HepG2 (cell line): Measurements from ENCODE around the gene ICAM2. TPM values are rescaled to one million over a fixed set of nuclear protein-coding genes. Genes with fewer than 3 reads are reported as not detected.

Source experiments
- ATAC-seq: fragments of 200-7000 bp; cut with Tn5 transposase; 3 replicates; pipeline ENCODE4 v1.9.1; 2020; ENCODE audit warnings: mild to moderate bottlenecking, moderate library complexity
- BruUV-seq: library from RNA; stranded (reverse); fragments of 400-500 nt; replicated peaks from 2 replicates; lab custom pipeline; 2021; lab: Mats Ljungman, UMichigan
- CTCF ChIA-PET: fragments of 300-600 bp; formaldehyde crosslinking; extraction: SDS; loops from one replicate; lab custom pipeline; 2021; ENCODE audit warnings: low total read pairs, inconsistent platforms, low intra/inter-chr PET ratio; lab: Yijun Ruan, JAX
- POLR2A ChIA-PET: fragments of 350-600 bp; sonication (Branson Sonifier 250); formaldehyde crosslinking; loops from one replicate; lab custom pipeline; 2020; ENCODE audit warnings: antibody characterized with exemption, inconsistent platforms; lab: Yijun Ruan, JAX
- DNase-seq: peaks from one replicate; pipeline ENCODE4 v3.0.0-alpha.2; 2015; ENCODE audit warnings: low spot score
- FAIRE-seq: peaks from 3 replicates; lab custom pipeline; 2011; peaks lifted over from hg19 to GRCh38; lab: Jason Lieb, UNC
- H2AFZ ChIP-seq: one replicate; pipeline ENCODE4 v1.6.1; 2011; ENCODE audit warnings: low read length, inconsistent platforms
- H3K27ac ChIP-seq: fragments of 300-600 bp; 3 replicates; pipeline ENCODE4 v1.8.0; 2011; ENCODE audit warnings: mixed run types, mild to moderate bottlenecking, mixed read lengths, low read length, inconsistent platforms; ENCODE audit not compliant: insufficient read depth; ENCODE audit errors: extremely low read length
- H3K27me3 ChIP-seq, 2 experiments: fragments of 200-600 bp in 1 of 2; 2 replicates in 1 of 2; 3 replicates in 1 of 2; pipeline versions ENCODE4 v1.6.0 to v1.8.0; 2011; ENCODE audit warnings: low read length in 2 of 2, mild to moderate bottlenecking in 2 of 2, moderate library complexity in 2 of 2, inconsistent platforms in 1 of 2; ENCODE audit not compliant: insufficient read depth in 2 of 2, control insufficient read depth in 1 of 2
- H3K36me3 ChIP-seq, 2 experiments: fragments of 200-600 bp in 1 of 2; replicated peaks in 1 of 2; 2 replicates in 1 of 2; 3 replicates in 1 of 2; pipeline versions ENCODE4 v1.5.1 to v1.8.0; 2011; ENCODE audit warnings: low read length in 2 of 2, inconsistent platforms in 1 of 2; ENCODE audit not compliant: insufficient read depth in 2 of 2, control insufficient read depth in 1 of 2
- H3K4me1 ChIP-seq: 2 replicates; pipeline ENCODE4 v1.5.1; 2012; ENCODE audit warnings: low read length, inconsistent platforms; ENCODE audit not compliant: insufficient read depth
- H3K4me2 ChIP-seq: 2 replicates; pipeline ENCODE4 v1.6.0; 2011; ENCODE audit warnings: low read depth, low read length, inconsistent platforms
- H3K4me3 ChIP-seq, 3 experiments: fragments of 200-600 bp in 1 of 3; sonication (generic), shearing (Covaris generic) in 1 of 3; replicated peaks in 1 of 3; 2 replicates each; pipeline ENCODE4 v1.5.1; 2011 to 2016; ENCODE audit warnings: low read length in 3 of 3, inconsistent platforms in 2 of 3, low read depth in 2 of 3, mild to moderate bottlenecking in 2 of 3, control low read depth in 1 of 3, mixed read lengths in 1 of 3; ENCODE audit not compliant: insufficient read depth in 1 of 3
- H3K79me2 ChIP-seq: one replicate; pipeline ENCODE4 v1.6.1; 2011; ENCODE audit warnings: low read length, inconsistent platforms; ENCODE audit not compliant: insufficient read depth
- H3K9ac ChIP-seq: 2 replicates; pipeline ENCODE4 v1.6.0; 2011; ENCODE audit warnings: mild to moderate bottlenecking, low read depth, low read length, inconsistent platforms; ENCODE audit not compliant: insufficient read depth
- H3K9me3 ChIP-seq: 2 replicates; pipeline ENCODE4 v1.5.1; 2012; ENCODE audit warnings: mild to moderate bottlenecking, low read length
- H4K20me1 ChIP-seq: 2 replicates; pipeline ENCODE4 v1.6.0; 2011; ENCODE audit warnings: inconsistent platforms, mild to moderate bottlenecking, low read length, moderate library complexity; ENCODE audit not compliant: insufficient read depth
- HMGXB4 ChIP-seq, 2 experiments: sonication (generic) in 1 of 2; formaldehyde crosslinking in 1 of 2; IDR thresholded peaks; 2 replicates each; pipeline versions ENCODE4 v1.4.0 to v1.6.1; 2018 to 2020; ENCODE audit warnings: missing genetic modification reagents in 2 of 2, borderline replicate concordance in 1 of 2, low read depth in 1 of 2, mild to moderate bottlenecking in 1 of 2, missing biosample characterization in 1 of 2
- IKZF5 ChIP-seq: IDR thresholded peaks from 2 replicates; pipeline ENCODE4 v1.6.1; 2018; ENCODE audit warnings: missing genetic modification reagents, mild to moderate bottlenecking, missing compliant biosample characterization
- MED8 ChIP-seq: sonication (generic); formaldehyde crosslinking; IDR thresholded peaks from 2 replicates; pipeline ENCODE4 v1.8.1; 2023; ENCODE audit warnings: mild to moderate bottlenecking, missing genetic modification reagents; ENCODE audit not compliant: insufficient replicate concordance
- SAFB2 ChIP-seq: sonication (generic); formaldehyde crosslinking; IDR thresholded peaks from 2 replicates; pipeline ENCODE4 v1.5.1; 2020; ENCODE audit warnings: missing genetic modification reagents, low read depth, mild to moderate bottlenecking, borderline replicate concordance
- SMC3 ChIP-seq: IDR thresholded peaks from 2 replicates; pipeline ENCODE4 v1.6.1; 2011; ENCODE audit warnings: low read length, improper control_type of control experiment
- ZNF333 ChIP-seq: sonication (generic); formaldehyde crosslinking; IDR thresholded peaks from 2 replicates; pipeline ENCODE4 v1.4.0; 2020; ENCODE audit warnings: mild to moderate bottlenecking, missing genetic modification reagents, borderline replicate concordance
- WGBS: methylation state at CpG from one replicate; pipeline ENCODE4 v1.1.6; 2017; ENCODE audit warnings: low lambda C conversion rate; 5-methylcytosine and 5-hydroxymethylcytosine counted together
- in situ Hi-C: cut with HindIII; loops from 2 replicates; pipeline ENCODE4 v1.10.0; 2017; ENCODE audit warnings: low pct_unique_long_range_greater_than_20kb; ENCODE audit not compliant: extremely low pct_ligation_motif_present
- intact Hi-C: fragments of 100-400 bp; cut with micrococcal nuclease; formaldehyde crosslinking; loops from one replicate; pipeline ENCODE4 v1.10.0; 2022; ENCODE audit not compliant: unreplicated experiment
- polyA plus RNA-seq, 8 experiments: library from polyadenylated mRNA; depleted of rRNA in 3 of 8; stranded (reverse) in 7 of 8; unstranded in 1 of 8; fragments of >200 nt; fragmentation: Illumina TruSeq in 4 of 8; extraction: Trizol in 4 of 8; gene quantifications; 2 replicates each; pipeline versions ENCODE4 v1.2.1 to v1.2.3, GENCODE V29; 2011 to 2016; ENCODE audit warnings: low read depth in 4 of 8, missing spikeins in 1 of 8, mixed read lengths in 1 of 8; ENCODE audit not compliant: insufficient read depth in 1 of 8
- total RNA-seq, 5 experiments: library from RNA; depleted of rRNA; stranded (reverse); fragments of >200 nt; fragmentation: Illumina TruSeq; extraction: Trizol; gene quantifications; 2 replicates each; pipeline ENCODE4 v1.2.3, GENCODE V29; 2016; ENCODE audit warnings: low read depth in 1 of 5

The ICAM2 gene
- total and polyA plus RNA-seq, 2 of the 13 experiments (the other 11 are each of a cell fraction or from before 2014, with no cell fraction given), result 10.9 to 20.8 TPM

DNA sequence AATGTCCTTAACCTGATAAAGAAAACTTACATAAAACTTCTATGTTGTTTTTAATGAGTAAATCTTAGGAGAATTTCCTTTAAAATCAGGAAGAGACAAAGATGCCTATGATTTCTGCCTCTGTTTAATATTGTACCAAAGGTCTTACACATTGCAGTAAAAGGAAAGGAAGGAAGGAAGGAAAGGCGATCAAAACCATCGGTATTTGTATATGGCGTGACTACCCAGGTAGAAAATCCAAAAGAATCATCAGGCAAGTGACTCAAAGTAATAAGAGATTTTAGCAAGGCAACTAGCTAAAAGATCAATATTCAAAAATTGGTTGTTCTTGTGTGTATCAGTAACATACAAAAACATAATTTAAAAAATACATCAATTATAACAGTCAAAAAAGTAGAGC is 3.5 kb downstream of the ICAM2 start:
- Histone ChIP-seq H3K27ac (no peak overlapping the region), H3K79me2 (no peaks in the 10 kb centered on the region), H3K4me2 (no peak overlapping the region), H3K4me1 (peaks cover 15% of the 10 kb centered on the region)
- CTCF ChIA-PET, result no interaction called here
- BruUV-seq, result no TSS peak
- TF ChIP-seq SMC3 (no peak), ZNF333 (CRISPR knock-in tag) (no peak), SAFB2 (CRISPR knock-in tag) (no peak), MED8 (no peak), HMGXB4 (CRISPR knock-in tag; IDR thresholded peaks at IDR 0.05; ENCODE audit: borderline replicate concordance in 1 of 2, low read depth in 1 of 2) (no peak), IKZF5 (CRISPR knock-in tag) (no peak)
- TF ChIP-seq, all 625 proteins: peak for 0
- Histone ChIP-seq H4K20me1 (no peaks in the 10 kb centered on the region), H3K9me3 (no peaks in the 10 kb centered on the region), H2AFZ (no peak overlapping the region), H3K36me3 (no peaks in the 10 kb centered on the region; a peak in 1 of 5 replicates), H3K9ac (no peak overlapping the region), H3K4me3 (no peak overlapping the region), H3K27me3 (no peaks in the 10 kb centered on the region; a peak in 1 of 5 replicates)
- no peak for ATAC-seq
- intact Hi-C loops (no loop called here), in situ Hi-C loops (no loop called here)
- POLR2A ChIA-PET, result no interaction called here
- 80% methylated on average over 3 of the region's 3 CpGs for WGBS
- FAIRE-seq, result no peak
- DNase-seq, result no peak
